GM18873 (cell line): ENCODE measurements around the gene TSPYL6.

Experiments
- ATAC-seq: cut with Tn5 transposase; IDR thresholded peaks from one replicate; pipeline ENCODE4 v1.9.1; 2021; ENCODE audit warnings: mild to moderate bottlenecking, moderate library complexity, moderate number of reproducible peaks; ENCODE audit not compliant: unreplicated experiment, low FRiP score

TSPYL6 gene

GRCh38 chr2:54206596-54206995 is 49.4 kb downstream of the TSPYL6 start:
- ATAC-seq, result no peak

GRCh38 chr2:54204476-54204875 is 51.6 kb downstream of the TSPYL6 start:
- no peak for ATAC-seq
